GM19238 (cell line): ENCODE data around the gene TADA2A.

Source experiments
- DNase-seq: peaks from one replicate; pipeline ENCODE4 v3.0.0; 2011; ENCODE audit warnings: low spot score; ENCODE audit not compliant: insufficient read length

Gene TADA2A

DNA sequence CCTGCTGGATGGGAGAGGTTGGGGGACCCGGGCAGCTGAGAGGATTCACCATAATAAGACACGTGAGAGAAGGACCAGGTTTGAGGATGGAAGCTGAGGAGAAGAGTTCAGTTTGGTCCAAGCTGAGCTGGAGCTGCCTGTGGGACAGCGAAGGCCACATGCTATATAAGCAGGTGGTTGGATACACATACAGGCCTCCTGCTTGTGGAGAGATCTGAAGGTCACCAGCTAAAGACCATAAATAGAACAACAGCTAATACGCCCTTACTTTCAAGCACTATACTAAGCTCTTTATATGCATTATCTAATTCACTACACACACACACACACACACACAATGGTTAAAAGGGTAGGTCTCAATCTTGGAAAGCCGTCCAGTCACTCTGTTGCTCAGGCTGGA is 115.1 kb downstream of the TADA2A start:
- no peak for DNase-seq

DNA sequence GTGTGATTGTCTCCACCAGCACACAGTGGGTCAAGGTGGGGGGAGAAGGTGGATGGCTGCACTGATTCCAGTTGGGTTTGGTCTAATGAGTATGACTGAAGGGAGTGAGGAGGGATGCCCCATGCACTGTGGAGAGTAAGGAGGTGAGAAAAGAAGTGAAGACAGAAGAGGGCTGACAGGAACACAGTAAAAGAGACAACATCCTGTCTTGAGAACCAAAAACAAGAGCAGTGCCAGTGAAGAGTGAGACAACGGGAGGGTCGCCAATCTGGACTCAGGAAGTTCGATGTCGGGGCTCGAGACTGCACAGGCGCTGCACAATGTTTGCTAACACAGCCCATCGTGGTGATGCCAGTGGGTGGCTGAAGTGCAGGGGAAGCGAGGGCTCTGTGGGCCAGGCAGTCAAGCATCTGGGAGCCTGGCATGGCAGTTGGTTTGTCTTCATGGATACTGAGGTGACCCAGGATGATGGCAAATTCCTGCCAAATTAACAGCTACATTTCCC is 117.1 kb downstream of the TADA2A start:
- no peak for DNase-seq

DNA sequence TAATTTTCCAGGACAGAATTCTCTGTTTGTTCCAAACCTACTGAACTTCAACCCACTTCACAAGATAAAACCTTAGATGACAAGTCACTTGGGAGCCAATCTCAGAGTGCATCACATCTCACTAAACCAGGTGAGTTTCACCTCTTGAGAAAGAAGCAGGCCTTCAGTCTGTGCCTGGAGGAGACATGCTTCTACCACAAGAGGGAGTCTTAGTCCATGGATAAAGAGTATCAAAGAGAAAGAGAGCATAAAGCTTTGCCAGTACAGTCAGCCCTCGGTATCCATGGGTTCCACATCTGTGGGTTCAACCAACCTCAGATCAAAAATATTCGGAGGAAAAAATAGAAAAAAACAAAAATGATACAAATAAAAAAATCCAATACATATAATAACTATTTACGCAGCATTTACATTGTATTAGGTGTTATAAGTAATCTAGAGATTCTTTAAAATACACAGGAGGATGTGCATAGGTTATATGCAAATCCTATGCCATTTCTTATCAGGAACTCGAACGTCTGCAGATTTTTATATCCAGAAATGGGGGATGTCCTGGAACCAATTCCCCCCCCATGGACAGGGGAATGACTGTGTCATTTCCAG is 120.7 kb downstream of the TADA2A start:
- DNase-seq = peak; percentile 19
